Right lobe of liver (tissue), 6 donors: ENCODE data around the gene FLOT2. TPM values are rescaled to one million over a fixed set of nuclear protein-coding genes. Genes with fewer than 3 reads are reported as not detected.

Experiments
- ATAC-seq, 4 donors: fragments of 200-7000 bp; cut with Tn5 transposase; one replicate each; pipeline ENCODE4 v1.9.1; 2020; ENCODE audit warnings: mild to moderate bottlenecking in 4 of 4, moderate library complexity in 4 of 4
- DNase-seq, 3 donors: peaks; one replicate each; pipeline ENCODE4 v3.0.0-alpha.2; 2020
- H3K27ac ChIP-seq, 3 donors: fragments of 200-600 bp; one replicate each; pipeline ENCODE4 v1.8.0; 2022
- H3K27me3 ChIP-seq, 2 donors: fragments of 200-600 bp; one replicate each; pipeline ENCODE4 v1.8.0; 2022
- H3K36me3 ChIP-seq, 4 donors: fragments of 200-600 bp; sonication (generic) in 1 of 4; one replicate each; pipeline versions ENCODE4 v1.5.1 to v1.8.0; 2017 to 2022; ENCODE audit warnings: control low read depth in 1 of 4
- H3K4me1 ChIP-seq, 4 donors: fragments of 200-600 bp; sonication (generic) in 1 of 4; one replicate each; pipeline versions ENCODE4 v1.5.1 to v1.8.0; 2017 to 2022; ENCODE audit warnings: control low read depth in 1 of 4
- H3K4me3 ChIP-seq, 3 donors: fragments of 200-600 bp; one replicate each; pipeline ENCODE4 v1.8.0; 2022
- H3K9me3 ChIP-seq, 4 donors: fragments of 200-600 bp; sonication (generic) in 1 of 4; one replicate each; pipeline versions ENCODE4 v1.5.1 to v1.8.0; 2017 to 2022; ENCODE audit warnings: control low read depth in 1 of 4
- CTCF ChIP-seq, 4 donors: fragments of 200-600 bp in 3 of 4; fragments of 450-650 bp in 1 of 4; IDR thresholded peaks; one replicate each; pipeline versions ENCODE4 v1.5.1 to v1.8.0; 2016 to 2022; ENCODE audit warnings: antibody characterized with exemption in 4 of 4, mild to moderate bottlenecking in 2 of 4
- POLR2A ChIP-seq: fragments of 450-650 bp; IDR thresholded peaks from one replicate; pipeline ENCODE4 v1.6.1; 2017; ENCODE audit warnings: antibody characterized with exemption, mild to moderate bottlenecking
- WGBS: methylation state at CpG from one replicate; pipeline ENCODE4 v1.1.6; 2018; ENCODE audit warnings: low coverage, low lambda C conversion rate; ENCODE audit not compliant: insufficient coverage; ENCODE audit errors: missing lambda C conversion rate; 5-methylcytosine and 5-hydroxymethylcytosine counted together
- intact Hi-C, 2 donors: fragments of 100-400 bp; cut with DNase I; formaldehyde crosslinking; loops; one replicate each; pipeline versions ENCODE4 v1.11.2 to v1.14.1; 2022
- total RNA-seq, 6 experiments: library from RNA; depleted of rRNA in 2 of 6; stranded (reverse); fragments of >200 nt in 2 of 6; fragmentation: NEBNext Ultra II Directional in 3 of 6; extraction: Animal tissue kit (Norgen Biotek cat#: 25700) in 3 of 6; gene quantifications; one replicate each; pipeline versions ENCODE4 v1.1.0 to v1.2.4, GENCODE V29; 2016 to 2023
- donor health status: DM: no; HTN: yes; CAD: no.
- donor health status: DM: no; HTN: no; CAD: no.
- donor health status: DM: no; HTN: no; CAD: no.
- donor health status: DM: no; HTN: yes; CAD: no.
- donor health status: DM: no; HTN: yes; CAD: no.

FLOT2 gene
- total RNA-seq, 6 experiments from 2014 or later: 64.9 to 131 (median 82.8) TPM

- TF ChIP-seq CTCF (IDR thresholded peaks at IDR 0.05) (no peak), POLR2A (no peak)
- no peak for DNase-seq
- WGBS: 92% methylated on average over 4 of the region's 4 CpGs
- Histone ChIP-seq H3K27me3 (no peaks in the 10 kb centered on the region), H3K9me3 (no peaks in the 10 kb centered on the region), H3K4me3 (no peak overlapping the region), H3K36me3 (peaks cover 0 to 14% (median 0%) of the 10 kb centered on the region in 4 donors), H3K4me1 (peaks cover 0 to 46% (median 16%) of the 10 kb centered on the region in 4 donors), H3K27ac (no peak overlapping the region)
- intact Hi-C loops: no loop called here
- ATAC-seq: no peak
Observed at GRCh38 chr17:28944343-28944742, 46.8 kb upstream of the FLOT2 start.

- Histone ChIP-seq H3K9me3 (no peaks in the 10 kb centered on the region), H3K27ac (no peak overlapping the region), H3K36me3 (peaks cover 0 to 14% (median 0%) of the 10 kb centered on the region in 4 donors), H3K4me1 (peaks cover 0 to 52% (median 13%) of the 10 kb centered on the region in 4 donors), H3K27me3 (no peaks in the 10 kb centered on the region), H3K4me3 (no peak overlapping the region)
- TF ChIP-seq POLR2A (no peak), CTCF (IDR thresholded peaks at IDR 0.05) (no peak)
- DNase-seq: no peak
- no peak for ATAC-seq
- 79% methylated on average over 2 of the region's 2 CpGs for WGBS
- intact Hi-C loops: no loop called here
Observed at GRCh38 chr17:28942925-28943324, 45.4 kb upstream of the FLOT2 start.

- no peaks in the 10 kb centered on the region for H3K9me3 ChIP-seq
- H3K4me3 ChIP-seq: no peak overlapping the region
- peaks cover 0 to 14% (median 0%) of the 10 kb centered on the region in 4 donors for H3K36me3 ChIP-seq
- peaks cover 0 to 60% (median 22%) of the 10 kb centered on the region in 4 donors for H3K4me1 ChIP-seq
- no peak overlapping the region for H3K27ac ChIP-seq
- H3K27me3 ChIP-seq: no peaks in the 10 kb centered on the region
- WGBS: 75% methylated on average over 1 of the region's 1 CpG
- no peak for DNase-seq
- TF ChIP-seq POLR2A: no peak
- TF ChIP-seq CTCF (IDR thresholded peaks at IDR 0.05): no peak
- ATAC-seq: no peak
- intact Hi-C loops: no loop called here
Observed at GRCh38 chr17:28941251-28941650, 43.7 kb upstream of the FLOT2 start.

GRCh38 chr17:28940675-28941074, 43.1 kb upstream of the FLOT2 start:
- H3K36me3 ChIP-seq: peaks cover 0 to 14% (median 0%) of the 10 kb centered on the region in 4 donors
- intact Hi-C loops: no loop called here
- no peaks in the 10 kb centered on the region for H3K9me3 ChIP-seq
- no peak for TF ChIP-seq POLR2A
- no peak for TF ChIP-seq CTCF (IDR thresholded peaks at IDR 0.05)
- no peak overlapping the region for H3K4me3 ChIP-seq
- peak in 1 of 3 donors; percentile 87 for DNase-seq
- WGBS: 47% methylated on average over 3 of the region's 3 CpGs
- H3K4me1 ChIP-seq: peaks cover 0 to 66% (median 25%) of the 10 kb centered on the region in 4 donors
- peak; percentile 38 to 74 (median 68) for ATAC-seq
- peak overlapping the region in 1 of 3 donors; percentile 47 for H3K27ac ChIP-seq
- H3K27me3 ChIP-seq: no peaks in the 10 kb centered on the region

GRCh38 chr17:28940142-28940541, 42.6 kb upstream of the FLOT2 start:
- Histone ChIP-seq H3K4me1 (peaks cover 0 to 64% (median 26%) of the 10 kb centered on the region in 4 donors), H3K27me3 (no peaks in the 10 kb centered on the region), H3K9me3 (no peaks in the 10 kb centered on the region), H3K36me3 (peaks cover 0 to 14% (median 0%) of the 10 kb centered on the region in 4 donors), H3K4me3 (no peak overlapping the region), H3K27ac (peak overlapping the region in 1 of 3 donors; percentile 47)
- 20% methylated on average over 3 of the region's 3 CpGs for WGBS
- DNase-seq (no peak), ATAC-seq (no peak)
- TF ChIP-seq POLR2A (no peak), CTCF (IDR thresholded peaks at IDR 0.05) (no peak)
- intact Hi-C loops: no loop called here
